Lung (tissue), 12 donors: Measurements from ENCODE around the gene ZPBP. TPM values are rescaled to one million over a fixed set of nuclear protein-coding genes. Genes with fewer than 3 reads are reported as not detected.

ENCODE experiments used
- ATAC-seq: fragments of 200-7000 bp; cut with Tn5 transposase; one replicate; pipeline ENCODE4 v1.9.1; 2020; ENCODE audit warnings: moderate number of reproducible peaks; ENCODE audit not compliant: insufficient read depth, low FRiP score
- DNase-seq, 3 donors: peaks; one replicate each; pipeline ENCODE4 v3.0.0-alpha.2; 2013 to 2017
- H3K27ac ChIP-seq, 2 donors: one replicate each; pipeline ENCODE4 v1.5.1; 2013; ENCODE audit warnings: mild to moderate bottlenecking in 2 of 2, moderate library complexity in 2 of 2, control low read depth in 1 of 2, inconsistent platforms in 1 of 2, low read depth in 1 of 2, low read length in 1 of 2
- H3K27me3 ChIP-seq, 3 donors: one replicate each; pipeline ENCODE4 v1.5.1; 2013; ENCODE audit warnings: low read length in 2 of 3; ENCODE audit not compliant: control insufficient read depth in 3 of 3, insufficient read depth in 3 of 3
- H3K36me3 ChIP-seq, 4 donors: one replicate each; pipeline ENCODE4 v1.5.1; 2013; ENCODE audit warnings: low read length in 4 of 4, mild to moderate bottlenecking in 1 of 4, moderate library complexity in 1 of 4; ENCODE audit not compliant: control insufficient read depth in 4 of 4, insufficient read depth in 4 of 4
- H3K4me1 ChIP-seq, 5 donors: one replicate each; pipeline ENCODE4 v1.5.1; 2013; ENCODE audit warnings: low read length in 5 of 5, mild to moderate bottlenecking in 2 of 5, moderate library complexity in 1 of 5; ENCODE audit not compliant: control insufficient read depth in 5 of 5, insufficient read depth in 5 of 5
- H3K4me3 ChIP-seq: one replicate; pipeline ENCODE4 v1.5.1; 2013; ENCODE audit warnings: mild to moderate bottlenecking, control low read depth, moderate library complexity
- H3K9ac ChIP-seq, 2 donors: one replicate each; pipeline ENCODE4 v1.5.1; 2013; ENCODE audit warnings: low read length in 2 of 2, control low read depth in 1 of 2; ENCODE audit not compliant: insufficient read depth in 1 of 2
- H3K9me3 ChIP-seq, 4 donors: one replicate each; pipeline ENCODE4 v1.5.1; 2013; ENCODE audit warnings: low read length in 3 of 4, mild to moderate bottlenecking in 1 of 4, moderate library complexity in 1 of 4; ENCODE audit not compliant: control insufficient read depth in 4 of 4, insufficient read depth in 3 of 4
- CTCF ChIP-seq: IDR thresholded peaks from 2 replicates; pipeline ENCODE4 v1.5.1; 2012; ENCODE audit warnings: mild to moderate bottlenecking; ENCODE audit errors: control extremely low read depth, extremely low read depth
- WGBS, 2 donors: extraction: QIAGEN DNeasy Blood & Tissue Kit; methylation state at CpG; one replicate each; pipeline ENCODE4 v1.1.7; 2013; 5-methylcytosine and 5-hydroxymethylcytosine counted together
- polyA plus RNA-seq, 2 donors: library from polyadenylated mRNA; stranded (reverse); fragments of 200-250 nt; gene quantifications; one replicate each; pipeline ENCODE4 v1.2.1, GENCODE V29; 2013
- total RNA-seq, 2 donors: library from RNA; depleted of rRNA in 1 of 2; stranded (reverse); fragments of >200 nt in 1 of 2; gene quantifications; one replicate each; pipeline ENCODE4 v1.2.1, GENCODE V29; 2014 to 2021
- donor health status: control.
- donor health status: control.
- donor health status: Bipolar disorder and iron deficiency.
- donor health status: healthy.
- donor health status: DM: yes; HTN: yes; CAD: no.

ZPBP gene
- total and polyA plus RNA-seq, 4 donors, result 0.03 to 0.85 (median 0.25) TPM; not detected in 1

- no peak for TF ChIP-seq CTCF
- WGBS, 2 donors, result 82% methylated on average over 5 of the region's 5 CpGs
- DNase-seq (no peak), ATAC-seq (no peak)
- H3K9me3 ChIP-seq, result peaks cover 0 to 13% (median 0%) of the 10 kb centered on the region in 4 donors
- H3K9ac ChIP-seq, result no peak overlapping the region
- H3K27me3 ChIP-seq, result no peaks in the 10 kb centered on the region
- H3K4me1 ChIP-seq, result no peaks in the 10 kb centered on the region
- no peaks in the 10 kb centered on the region for H3K36me3 ChIP-seq
- H3K4me3 ChIP-seq, result no peak overlapping the region
- H3K27ac ChIP-seq, result no peak overlapping the region
Observed at GRCh38 chr7:49927631-49928030, 165.4 kb downstream of the ZPBP start.

GRCh38 chr7:49926720-49927119 is 166.3 kb downstream of the ZPBP start:
- Histone ChIP-seq H3K9ac (no peak overlapping the region), H3K4me1 (no peaks in the 10 kb centered on the region), H3K27ac (no peak overlapping the region), H3K9me3 (peaks cover 0 to 9% (median 0%) of the 10 kb centered on the region in 4 donors), H3K4me3 (no peak overlapping the region), H3K27me3 (no peaks in the 10 kb centered on the region), H3K36me3 (no peaks in the 10 kb centered on the region)
- DNase-seq, result no peak
- TF ChIP-seq CTCF, result no peak
- no peak for ATAC-seq
- 77 to 80% methylated on average over 6 of the region's 6 CpGs for WGBS, 2 donors

- H3K36me3 ChIP-seq, result no peaks in the 10 kb centered on the region
- no peaks in the 10 kb centered on the region for H3K9me3 ChIP-seq
- H3K4me3 ChIP-seq, result no peak overlapping the region
- H3K4me1 ChIP-seq, result no peaks in the 10 kb centered on the region
- H3K27ac ChIP-seq, result no peak overlapping the region
- no peaks in the 10 kb centered on the region for H3K27me3 ChIP-seq
- TF ChIP-seq CTCF, result no peak
- WGBS, 2 donors, result 90% methylated on average over 8 of the region's 8 CpGs
- ATAC-seq (no peak), DNase-seq (no peak)
- no peak overlapping the region for H3K9ac ChIP-seq
Observed at GRCh38 chr7:49911909-49912308, 181.1 kb downstream of the ZPBP start.

- H3K36me3 ChIP-seq, result no peaks in the 10 kb centered on the region
- H3K4me1 ChIP-seq, result no peaks in the 10 kb centered on the region
- H3K4me3 ChIP-seq, result no peak overlapping the region
- DNase-seq (no peak), ATAC-seq (no peak)
- H3K27ac ChIP-seq, result peak overlapping the region in 1 of 2 donors; percentile 45
- no peaks in the 10 kb centered on the region for H3K27me3 ChIP-seq
- WGBS, 2 donors, result 86 to 91% methylated on average over 4 of the region's 4 CpGs
- no peak overlapping the region for H3K9ac ChIP-seq
- peaks cover 0 to 3% (median 0%) of the 10 kb centered on the region in 4 donors for H3K9me3 ChIP-seq
- no peak for TF ChIP-seq CTCF
Observed at GRCh38 chr7:49894543-49894942, 198.5 kb downstream of the ZPBP start.
